RWPE1 (cell line): ENCODE results near the gene CSNK1G2.

Source experiments
- CTCF ChIA-PET: fragments of 350-600 bp; sonication (Branson Sonifier 250); formaldehyde crosslinking; extraction: SDS; loops from one replicate; lab custom pipeline; 2021; lab: Yijun Ruan, JAX
- POLR2A ChIA-PET: fragments of 400-600 bp; formaldehyde crosslinking; extraction: SDS; loops from one replicate; lab custom pipeline; 2020; ENCODE audit warnings: antibody characterized with exemption; ENCODE audit not compliant: low non-redundant PET; lab: Yijun Ruan, JAX
- DNase-seq: peaks from one replicate; pipeline ENCODE4 v3.0.0; 2012; ENCODE audit warnings: low spot score
- H3K27ac ChIP-seq: fragments of 450-650 bp; 2 replicates; pipeline ENCODE4 v1.5.1; 2017
- CTCF ChIP-seq: fragments of 450-650 bp; conservative IDR thresholded peaks from 2 replicates; pipeline ENCODE4 v1.5.1; 2017; ENCODE audit warnings: low read depth, mild to moderate bottlenecking

CSNK1G2 gene

DNA sequence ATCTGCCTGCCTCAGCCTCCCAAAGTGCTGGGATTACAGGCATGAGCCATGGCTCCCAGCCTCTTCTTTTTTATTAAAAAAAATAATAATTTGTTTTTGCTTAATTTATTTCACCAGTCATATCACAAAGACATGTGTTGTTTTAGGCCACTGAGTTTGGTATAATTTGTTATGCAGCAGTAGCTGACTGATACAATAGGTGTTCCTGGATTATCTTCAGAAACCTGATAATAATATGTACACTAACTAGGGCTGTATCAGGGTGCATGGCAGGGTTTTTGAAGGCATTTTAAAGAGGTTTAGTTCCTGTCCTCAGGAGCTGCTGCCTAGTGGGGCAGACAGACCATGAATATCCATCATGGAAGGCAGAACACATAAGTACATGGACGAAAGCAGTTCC lies 9.5 kb upstream of the CSNK1G2 start:
- no peak for DNase-seq
- CTCF ChIA-PET = no interaction called here
- H3K27ac ChIP-seq = no peak overlapping the region
- TF ChIP-seq CTCF = no peak
- POLR2A ChIA-PET = no interaction called here

DNA sequence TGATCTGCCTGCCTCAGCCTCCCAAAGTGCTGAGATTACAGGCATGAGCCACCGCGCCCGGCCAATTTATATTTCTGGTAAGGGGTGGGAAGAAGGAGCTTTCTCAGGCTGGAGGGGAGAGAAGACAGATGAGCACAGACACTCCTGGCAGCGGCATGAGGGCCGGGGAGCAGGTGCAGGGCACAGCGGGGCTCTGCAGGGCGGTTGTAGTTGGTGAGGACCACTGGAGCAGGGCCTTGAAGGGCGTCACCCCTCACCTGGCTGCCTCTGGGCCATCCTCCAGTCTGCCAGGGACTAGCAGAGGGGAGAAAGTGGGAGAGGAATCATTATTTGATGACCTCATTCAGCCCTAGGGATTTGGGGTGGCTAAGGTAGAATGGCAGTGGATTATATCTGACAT lies 8.6 kb upstream of the CSNK1G2 start:
- CTCF ChIA-PET = no interaction called here
- no peak for DNase-seq
- POLR2A ChIA-PET = no interaction called here
- no peak for TF ChIP-seq CTCF
- no peak overlapping the region for H3K27ac ChIP-seq

DNA sequence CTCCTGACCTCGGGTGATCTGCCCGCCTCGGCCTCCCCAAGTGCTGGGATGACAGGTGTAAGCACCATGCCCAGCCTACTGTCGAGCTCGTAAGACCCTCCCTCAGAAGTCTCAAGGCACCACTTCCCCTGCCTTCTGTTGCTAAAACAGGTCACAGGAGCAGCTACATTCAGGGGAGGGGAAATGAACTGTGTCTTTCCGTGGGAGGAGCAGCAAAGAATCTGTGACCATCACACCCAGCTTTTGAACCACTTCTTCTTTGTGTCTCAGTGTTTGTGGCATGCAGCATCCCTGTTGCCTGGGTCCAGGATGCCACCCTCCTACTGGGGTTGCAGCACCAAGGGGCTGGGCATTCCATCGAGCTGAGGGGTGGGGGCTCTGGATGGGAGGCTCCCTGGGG lies 7.7 kb upstream of the CSNK1G2 start:
- no peak overlapping the region for H3K27ac ChIP-seq
- CTCF ChIA-PET = interaction anchor here (0.5 kb wide), 1 partner anchor 12 kb away, joined by 5 read pairs; no protein-coding TSS in a partner anchor
- TF ChIP-seq CTCF = no peak
- no peak for DNase-seq
- POLR2A ChIA-PET = no interaction called here

GRCh38 chr19:1933942-1934341 lies 7.0 kb upstream of the CSNK1G2 start:
- DNase-seq = no peak
- TF ChIP-seq CTCF = no peak
- ChIA-PET POLR2A (no interaction called here), CTCF (no interaction called here)
- no peak overlapping the region for H3K27ac ChIP-seq

GRCh38 chr19:1935484-1936208 lies 5.3 kb upstream of the CSNK1G2 start:
- ChIA-PET POLR2A (no interaction called here), CTCF (interaction anchor here (0.7 kb wide), 1 partner anchor 74 kb away, joined by 6 read pairs; no protein-coding TSS in a partner anchor)
- TF ChIP-seq CTCF = no peak
- no peak for DNase-seq
- H3K27ac ChIP-seq = peak overlapping the region; percentile 9; the same call in 1 of the 2 replicates

DNA sequence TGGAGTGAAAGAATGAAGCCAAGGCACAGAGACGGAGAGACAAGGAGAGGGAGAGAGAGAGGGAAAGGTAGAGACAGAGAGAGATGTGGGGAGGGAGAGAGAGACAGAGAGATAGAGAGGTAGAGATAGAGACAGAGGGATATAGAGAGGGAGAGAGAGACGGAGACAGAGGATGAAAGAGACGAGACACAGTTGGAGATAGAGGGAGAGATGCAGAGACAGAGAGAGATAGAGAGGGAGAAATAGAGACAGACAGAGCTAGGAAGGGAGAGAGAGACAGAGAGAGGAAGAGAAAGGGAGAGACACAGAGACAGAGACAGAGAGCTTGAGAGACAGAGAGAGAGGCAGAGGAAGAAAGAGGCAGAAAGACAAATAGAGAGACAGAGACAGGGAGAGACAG lies 4.5 kb upstream of the CSNK1G2 start:
- no peak overlapping the region for H3K27ac ChIP-seq
- TF ChIP-seq CTCF = no peak
- POLR2A ChIA-PET = no interaction called here
- DNase-seq = no peak
- CTCF ChIA-PET = no interaction called here
